ENCODE results near the gene TBX1.

DNA sequence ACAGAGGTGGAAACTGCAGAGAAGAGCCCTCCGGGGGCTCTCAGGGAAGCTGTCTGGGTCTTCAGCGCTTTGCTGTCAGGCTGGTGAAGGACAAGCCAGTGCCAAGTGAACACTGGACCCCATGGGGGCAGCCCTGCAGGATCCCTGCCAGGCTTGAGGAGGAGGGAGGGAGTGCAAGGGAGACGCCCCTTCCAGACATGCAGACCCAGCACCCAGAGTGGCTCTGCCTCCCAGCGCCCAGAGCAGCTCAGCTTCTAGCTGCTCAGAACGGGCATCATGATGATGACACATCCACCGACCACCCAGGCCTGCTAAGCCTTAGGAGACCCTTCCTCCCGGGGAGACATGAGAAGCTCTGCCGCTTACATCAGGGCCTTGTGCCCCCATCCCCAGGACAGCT is 39.7 kb downstream of the TBX1 start:
- no peak for TF ChIP-seq EZH2 (IDR thresholded peaks at IDR 0.05; ENCODE audit: insufficient read depth, low read length)
- TF ChIP-seq CTCF (IDR thresholded peaks at IDR 0.05; ENCODE audit: insufficient read depth, low read depth, low read length), result no peak

Measured in astrocyte (in vitro differentiated cells and primary cell).